HepG2 (cell line): ENCODE results near the gene C4B. TPM values are rescaled to one million over a fixed set of nuclear protein-coding genes. Genes with fewer than 3 reads are reported as not detected.
"Not testable (repeated sequence)": the region's sequence is repeated elsewhere in the genome, so short reads cannot be mapped to it uniquely, and the experiment has no call there.

Experiments used
- ATAC-seq: fragments of 200-7000 bp; cut with Tn5 transposase; 3 replicates; pipeline ENCODE4 v1.9.1; 2020; ENCODE audit warnings: mild to moderate bottlenecking, moderate library complexity
- BruUV-seq: library from RNA; stranded (reverse); fragments of 400-500 nt; replicated peaks from 2 replicates; lab custom pipeline; 2021; lab: Mats Ljungman, UMichigan
- CTCF ChIA-PET: fragments of 300-600 bp; formaldehyde crosslinking; extraction: SDS; loops from one replicate; lab custom pipeline; 2021; ENCODE audit warnings: low total read pairs, inconsistent platforms, low intra/inter-chr PET ratio; lab: Yijun Ruan, JAX
- POLR2A ChIA-PET: fragments of 350-600 bp; sonication (Branson Sonifier 250); formaldehyde crosslinking; loops from one replicate; lab custom pipeline; 2020; ENCODE audit warnings: antibody characterized with exemption, inconsistent platforms; lab: Yijun Ruan, JAX
- DNase-seq: peaks from one replicate; pipeline ENCODE4 v3.0.0-alpha.2; 2015; ENCODE audit warnings: low spot score
- FAIRE-seq: peaks from 3 replicates; lab custom pipeline; 2011; peaks lifted over from hg19 to GRCh38; lab: Jason Lieb, UNC
- H2AFZ ChIP-seq: one replicate; pipeline ENCODE4 v1.6.1; 2011; ENCODE audit warnings: low read length, inconsistent platforms
- H3K27ac ChIP-seq: fragments of 300-600 bp; 3 replicates; pipeline ENCODE4 v1.8.0; 2011; ENCODE audit warnings: mixed run types, mild to moderate bottlenecking, mixed read lengths, low read length, inconsistent platforms; ENCODE audit not compliant: insufficient read depth; ENCODE audit errors: extremely low read length
- H3K27me3 ChIP-seq, 2 experiments: fragments of 200-600 bp in 1 of 2; 2 replicates in 1 of 2; 3 replicates in 1 of 2; pipeline versions ENCODE4 v1.6.0 to v1.8.0; 2011; ENCODE audit warnings: low read length in 2 of 2, mild to moderate bottlenecking in 2 of 2, moderate library complexity in 2 of 2, inconsistent platforms in 1 of 2; ENCODE audit not compliant: insufficient read depth in 2 of 2, control insufficient read depth in 1 of 2
- H3K36me3 ChIP-seq, 2 experiments: fragments of 200-600 bp in 1 of 2; replicated peaks in 1 of 2; 2 replicates in 1 of 2; 3 replicates in 1 of 2; pipeline versions ENCODE4 v1.5.1 to v1.8.0; 2011; ENCODE audit warnings: low read length in 2 of 2, inconsistent platforms in 1 of 2; ENCODE audit not compliant: insufficient read depth in 2 of 2, control insufficient read depth in 1 of 2
- H3K4me1 ChIP-seq: 2 replicates; pipeline ENCODE4 v1.5.1; 2012; ENCODE audit warnings: low read length, inconsistent platforms; ENCODE audit not compliant: insufficient read depth
- H3K4me2 ChIP-seq: 2 replicates; pipeline ENCODE4 v1.6.0; 2011; ENCODE audit warnings: low read depth, low read length, inconsistent platforms
- H3K4me3 ChIP-seq, 3 experiments: fragments of 200-600 bp in 1 of 3; sonication (generic), shearing (Covaris generic) in 1 of 3; replicated peaks in 1 of 3; 2 replicates each; pipeline ENCODE4 v1.5.1; 2011 to 2016; ENCODE audit warnings: low read length in 3 of 3, inconsistent platforms in 2 of 3, low read depth in 2 of 3, mild to moderate bottlenecking in 2 of 3, control low read depth in 1 of 3, mixed read lengths in 1 of 3; ENCODE audit not compliant: insufficient read depth in 1 of 3
- H3K79me2 ChIP-seq: one replicate; pipeline ENCODE4 v1.6.1; 2011; ENCODE audit warnings: low read length, inconsistent platforms; ENCODE audit not compliant: insufficient read depth
- H3K9ac ChIP-seq: 2 replicates; pipeline ENCODE4 v1.6.0; 2011; ENCODE audit warnings: mild to moderate bottlenecking, low read depth, low read length, inconsistent platforms; ENCODE audit not compliant: insufficient read depth
- H3K9me3 ChIP-seq: 2 replicates; pipeline ENCODE4 v1.5.1; 2012; ENCODE audit warnings: mild to moderate bottlenecking, low read length
- H4K20me1 ChIP-seq: 2 replicates; pipeline ENCODE4 v1.6.0; 2011; ENCODE audit warnings: inconsistent platforms, mild to moderate bottlenecking, low read length, moderate library complexity; ENCODE audit not compliant: insufficient read depth
- AGO1 ChIP-seq: fragments of 200-400 bp; formaldehyde crosslinking; IDR thresholded peaks from 2 replicates; pipeline ENCODE4 v1.6.1; 2017; ENCODE audit warnings: mild to moderate bottlenecking, low read depth, low read length, moderate library complexity; ENCODE audit not compliant: poor library complexity, severe bottlenecking
- AGO2 ChIP-seq: fragments of 200-400 bp; formaldehyde crosslinking; optimal IDR thresholded peaks from 2 replicates; pipeline ENCODE3; 2017; ENCODE audit warnings: mild to moderate bottlenecking, low read depth, low read length, moderate library complexity
- HNF4A ChIP-seq: sonication (generic); formaldehyde crosslinking; IDR thresholded peaks from 2 replicates; pipeline ENCODE4 v1.4.0; 2020; ENCODE audit warnings: missing genetic modification reagents
- PATZ1 ChIP-seq: sonication (generic); formaldehyde crosslinking; IDR thresholded peaks from 2 replicates; pipeline ENCODE4 v1.4.0; 2020; ENCODE audit warnings: missing genetic modification reagents
- WGBS: methylation state at CpG from one replicate; pipeline ENCODE4 v1.1.6; 2017; ENCODE audit warnings: low lambda C conversion rate; 5-methylcytosine and 5-hydroxymethylcytosine counted together
- in situ Hi-C: cut with HindIII; loops from 2 replicates; pipeline ENCODE4 v1.10.0; 2017; ENCODE audit warnings: low pct_unique_long_range_greater_than_20kb; ENCODE audit not compliant: extremely low pct_ligation_motif_present
- intact Hi-C: fragments of 100-400 bp; cut with micrococcal nuclease; formaldehyde crosslinking; loops from one replicate; pipeline ENCODE4 v1.10.0; 2022; ENCODE audit not compliant: unreplicated experiment
- polyA plus RNA-seq, 8 experiments: library from polyadenylated mRNA; depleted of rRNA in 3 of 8; stranded (reverse) in 7 of 8; unstranded in 1 of 8; fragments of >200 nt; fragmentation: Illumina TruSeq in 4 of 8; extraction: Trizol in 4 of 8; gene quantifications; 2 replicates each; pipeline versions ENCODE4 v1.2.1 to v1.2.3, GENCODE V29; 2011 to 2016; ENCODE audit warnings: low read depth in 4 of 8, missing spikeins in 1 of 8, mixed read lengths in 1 of 8; ENCODE audit not compliant: insufficient read depth in 1 of 8
- total RNA-seq, 5 experiments: library from RNA; depleted of rRNA; stranded (reverse); fragments of >200 nt; fragmentation: Illumina TruSeq; extraction: Trizol; gene quantifications; 2 replicates each; pipeline ENCODE4 v1.2.3, GENCODE V29; 2016; ENCODE audit warnings: low read depth in 1 of 5

Gene C4B
- total and polyA plus RNA-seq, 2 of the 13 experiments (the other 11 are each of a cell fraction or from before 2014, with no cell fraction given) = 167 to 538 TPM

GRCh38 chr6:32037136-32037535 lies 22.5 kb downstream of the C4B start:
- 95% methylated on average over 5 of the region's 5 CpGs for WGBS
- H3K27me3 ChIP-seq, H3K4me2 ChIP-seq, ATAC-seq, H2AFZ ChIP-seq, H3K36me3 ChIP-seq, BruUV-seq, DNase-seq, FAIRE-seq, H3K9me3 ChIP-seq, CTCF ChIA-PET, H3K9ac ChIP-seq, in situ Hi-C loops, POLR2A ChIA-PET, H4K20me1 ChIP-seq, H3K4me3 ChIP-seq, intact Hi-C loops, H3K27ac ChIP-seq, H3K79me2 ChIP-seq: not testable (repeated sequence)
- H3K4me1 ChIP-seq = peaks cover 35% of the 10 kb centered on the region
- peak; percentile 62 for TF ChIP-seq HNF4A (CRISPR knock-in tag)
- TF ChIP-seq PATZ1 = 0 out of 2 replicates have a peak, but pooled peaks have one; percentile 27

DNA sequence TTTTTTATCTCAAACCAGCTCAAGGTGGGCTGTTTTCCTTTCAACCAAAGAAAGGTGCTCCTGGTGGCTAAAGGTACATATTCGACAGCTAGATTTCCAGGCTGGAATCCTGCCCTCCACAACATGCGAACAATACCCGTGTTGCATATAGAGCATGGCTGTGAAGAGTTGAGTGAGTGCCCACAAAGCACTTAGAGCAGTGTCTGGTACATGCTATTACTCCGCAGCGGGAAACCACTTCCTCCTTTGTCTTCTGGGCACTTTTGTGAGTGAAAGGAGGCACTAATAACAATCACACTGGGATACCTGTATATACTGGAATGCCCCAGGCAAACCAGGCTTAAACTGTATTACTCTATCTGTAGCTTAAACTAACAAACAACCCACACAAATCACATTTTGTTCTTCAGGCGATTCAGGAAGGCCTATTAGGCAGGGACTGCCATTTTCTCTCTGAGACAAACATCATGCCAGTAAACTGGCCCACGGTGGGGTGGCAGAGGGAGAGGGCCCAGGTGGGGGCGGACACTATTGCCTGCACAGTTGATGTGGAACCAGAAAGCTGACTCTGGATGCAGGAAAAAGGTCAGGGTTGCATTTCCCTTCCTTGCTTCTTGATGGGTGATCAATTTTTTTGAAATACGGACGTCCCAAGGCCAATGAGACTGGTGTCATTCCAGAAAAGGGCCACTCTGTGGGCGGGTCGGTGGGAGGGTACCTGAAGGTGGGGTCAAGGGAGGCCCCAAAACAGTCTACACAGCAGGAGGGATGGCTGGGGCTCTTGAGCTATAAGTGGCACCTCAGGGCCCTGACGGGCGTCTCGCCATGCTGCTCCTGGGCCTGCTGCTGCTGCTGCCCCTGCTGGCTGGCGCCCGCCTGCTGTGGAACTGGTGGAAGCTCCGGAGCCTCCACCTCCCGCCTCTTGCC lies 23.3 kb downstream of the C4B start, which contains the start of gene CYP21A2:
TSS of gene CYP21A2 (plus strand) at position 818 of the 927 bp plus-strand sequence. CDS start at position 826, 8 bp downstream.
- TF ChIP-seq AGO1 = peak; percentile 60
- peak; percentile 25 for TF ChIP-seq AGO2

More for the DNA sequence above, 23.3 kb downstream of the C4B start, which contains the start of gene CYP21A2:
- ATAC-seq, H2AFZ ChIP-seq, CTCF ChIA-PET, POLR2A ChIA-PET, intact Hi-C loops, H3K27me3 ChIP-seq, in situ Hi-C loops, H3K27ac ChIP-seq, BruUV-seq, DNase-seq, H3K9ac ChIP-seq, H3K9me3 ChIP-seq, H3K4me3 ChIP-seq, H3K36me3 ChIP-seq, H4K20me1 ChIP-seq, H3K79me2 ChIP-seq: not testable (repeated sequence)
- 89% methylated on average over 14 of the region's 19 CpGs for WGBS
- Histone ChIP-seq H3K4me1 (peaks cover 35% of the 10 kb centered on the region), H3K4me2 (peak within 1 kb of the TSS; percentile 45; the same call in 1 of the 2 replicates)
- peak; percentile 30 for FAIRE-seq
